Liver (tissue), 3 donors: ENCODE measurements around the gene RAD51B.

Experiments used
- ATF3 ChIP-seq: IDR thresholded peaks from 2 replicates; pipeline ENCODE4 v1.6.1; 2016; ENCODE audit warnings: antibody characterized with exemption
- CTCF ChIP-seq: fragments of 150-350 bp; IDR thresholded peaks from 2 replicates; pipeline ENCODE4 v1.5.1; 2017; ENCODE audit warnings: improper control_type of control experiment, low read depth, low read length; ENCODE audit not compliant: missing input control
- GABPA ChIP-seq, 2 donors: IDR thresholded peaks in 1 of 2; conservative IDR thresholded peaks in 1 of 2; 2 replicates each; pipeline ENCODE4 v1.6.1; 2016; ENCODE audit warnings: antibody characterized with exemption in 2 of 2, mild to moderate bottlenecking in 1 of 2, moderate library complexity in 1 of 2
- HNF4A ChIP-seq, 2 donors: conservative IDR thresholded peaks; 2 replicates each; pipeline ENCODE4 v1.6.1; 2016; ENCODE audit warnings: antibody characterized with exemption in 2 of 2, mild to moderate bottlenecking in 2 of 2
- HNF4G ChIP-seq: IDR thresholded peaks from 2 replicates; pipeline ENCODE4 v1.6.1; 2016; ENCODE audit warnings: antibody characterized with exemption
- JUND ChIP-seq, 2 donors: IDR thresholded peaks; 2 replicates each; pipeline ENCODE4 v1.6.1; 2016; ENCODE audit warnings: antibody characterized with exemption in 2 of 2
- MAX ChIP-seq: IDR thresholded peaks from 2 replicates; pipeline ENCODE4 v1.6.1; 2016; ENCODE audit warnings: antibody characterized with exemption
- RAD21 ChIP-seq, 2 donors: IDR thresholded peaks; 2 replicates each; pipeline ENCODE4 v1.6.1; 2016; ENCODE audit warnings: antibody characterized with exemption in 2 of 2, mild to moderate bottlenecking in 2 of 2
- REST ChIP-seq: IDR thresholded peaks from 2 replicates; pipeline ENCODE4 v1.6.1; 2016; ENCODE audit warnings: antibody characterized with exemption, mild to moderate bottlenecking
- RXRA ChIP-seq, 2 donors: IDR thresholded peaks; 2 replicates each; pipeline ENCODE4 v1.6.1; 2017 to 2018; ENCODE audit warnings: antibody characterized with exemption in 2 of 2, mild to moderate bottlenecking in 1 of 2
- YY1 ChIP-seq: IDR thresholded peaks from 2 replicates; pipeline ENCODE4 v1.6.1; 2016; ENCODE audit warnings: antibody characterized with exemption, mild to moderate bottlenecking
- ZBTB33 ChIP-seq: IDR thresholded peaks from 2 replicates; pipeline ENCODE4 v1.6.1; 2016; ENCODE audit warnings: antibody characterized with exemption
- donor health status: healthy.
- donor health status: healthy.

- TF ChIP-seq JUND (IDR thresholded peaks at IDR 0.05) (no peak), CTCF (no peak), RXRA (IDR thresholded peaks at IDR 0.05) (no peak), ATF3 (no peak), ZBTB33 (no peak), RAD21 (IDR thresholded peaks at IDR 0.05) (no peak), REST (no peak), GABPA (IDR thresholded peaks at IDR 0.05 in 1 of 2, conservative IDR thresholded peaks at IDR 0.05 in 1 of 2) (no peak), MAX (no peak), HNF4A (conservative IDR thresholded peaks at IDR 0.05) (no peak), YY1 (no peak), HNF4G (no peak)
These were observed 201.6 kb downstream of the RAD51B start for GRCh38 chr14:68020999-68021663.
